ENCODE results near the gene TSPEAR. TPM values are rescaled to one million over a fixed set of nuclear protein-coding genes. Genes with fewer than 3 reads are reported as not detected.
A peak's percentile ranks its signal among the peaks of the same experiment; 100 is the strongest.

TSPEAR gene
- total and polyA plus RNA-seq, 2 of the 13 experiments (the other 11 are each of a cell fraction or from before 2014, with no cell fraction given), result 0.07 to 0.32 TPM

GRCh38 chr21:44510508-44511218 is 200.7 kb downstream of the TSPEAR start (continued):
- TF ChIP-seq ZBTB49 (CRISPR knock-in tag; IDR thresholded peaks at IDR 0.05; ENCODE audit: borderline replicate concordance) (no peak), PAWR (CRISPR knock-in tag; IDR thresholded peaks at IDR 0.05; ENCODE audit: borderline replicate concordance) (no peak), NRL (CRISPR knock-in tag; IDR thresholded peaks at IDR 0.05; ENCODE audit: borderline replicate concordance) (peak; percentile 38; the same call in 1 of the 2 replicates), POLR2AphosphoS5 (IDR thresholded peaks at IDR 0.05; ENCODE audit: low read depth, low read length) (no peak), CC2D1A (CRISPR knock-in tag; IDR thresholded peaks at IDR 0.05) (no peak), FOXO4 (CRISPR knock-in tag; conservative IDR thresholded peaks at IDR 0.05) (no peak), ZNF878 (CRISPR knock-in tag; IDR thresholded peaks at IDR 0.05) (no peak), HMGXB3 (CRISPR knock-in tag; IDR thresholded peaks at IDR 0.05; ENCODE audit: borderline replicate concordance) (no peak), NR2C2 (CRISPR knock-in tag; IDR thresholded peaks at IDR 0.05; ENCODE audit: borderline replicate concordance) (no peak), BHLHE40 (IDR thresholded peaks at IDR 0.05; ENCODE audit: low read length) (0 out of 2 replicates have a peak, but pooled peaks have one; percentile 11), HOXA3 (CRISPR knock-in tag; IDR thresholded peaks at IDR 0.05) (0 out of 2 replicates have a peak, but pooled peaks have one; percentile 44), ATF1 (CRISPR knock-in tag; IDR thresholded peaks at IDR 0.05) (no peak), GABPB1 (CRISPR knock-in tag; IDR thresholded peaks at IDR 0.05) (peak; percentile 60; the same call in 1 of the 2 replicates), ZBTB20 (CRISPR knock-in tag; IDR thresholded peaks at IDR 0.05; ENCODE audit: borderline replicate concordance, low read depth) (no peak), PCBP1 (IDR thresholded peaks at IDR 0.05; ENCODE audit: borderline replicate concordance, low read depth, low read length) (no peak), SMAD9 (CRISPR knock-in tag; IDR thresholded peaks at IDR 0.05) (no peak), PHF8 (CRISPR knock-in tag; IDR thresholded peaks at IDR 0.05) (no peak), HNRNPLL (IDR thresholded peaks at IDR 0.05; ENCODE audit: low read depth, low read length, poor library complexity, severe bottlenecking) (peak; percentile 36), ZNF543 (CRISPR knock-in tag; IDR thresholded peaks at IDR 0.05) (peak; percentile 60; the same call in 1 of the 2 replicates)
